Mesodermal cell (in vitro differentiated cells): Measurements from ENCODE around the gene CLCNKB.

Source experiments
- H3K27ac ChIP-seq: 2 replicates; pipeline ENCODE4 v1.7.0; 2013; ENCODE audit warnings: mild to moderate bottlenecking, low read depth, low read length, moderate library complexity; ENCODE audit not compliant: severe bottlenecking
- H3K36me3 ChIP-seq: 2 replicates; pipeline ENCODE4 v1.7.1; 2013; ENCODE audit warnings: mild to moderate bottlenecking, low read length, moderate library complexity; ENCODE audit not compliant: control insufficient read depth, insufficient read depth
- H3K4me1 ChIP-seq: one replicate; pipeline ENCODE4 v1.7.1; 2013; ENCODE audit warnings: mild to moderate bottlenecking, low read length; ENCODE audit not compliant: insufficient read depth, control insufficient read depth, poor library complexity, severe bottlenecking
- H3K4me3 ChIP-seq: 2 replicates; pipeline ENCODE4 v1.7.0; 2013; ENCODE audit warnings: low read length, control low read depth, mild to moderate bottlenecking; ENCODE audit not compliant: insufficient read depth, poor library complexity, severe bottlenecking; ENCODE audit errors: extremely low read depth
- H3K9me3 ChIP-seq: 2 replicates; pipeline ENCODE4 v1.7.1; 2013; ENCODE audit warnings: mild to moderate bottlenecking, low read length, moderate library complexity; ENCODE audit not compliant: control insufficient read depth
- WGBS, 2 experiments: methylation state at CpG; one replicate each; pipeline ENCODE4 v1.1.5; 2013; ENCODE audit warnings: missing lambda C conversion rate in 2 of 2; ENCODE audit not compliant: insufficient coverage in 2 of 2; 5-methylcytosine and 5-hydroxymethylcytosine counted together

Gene CLCNKB

DNA sequence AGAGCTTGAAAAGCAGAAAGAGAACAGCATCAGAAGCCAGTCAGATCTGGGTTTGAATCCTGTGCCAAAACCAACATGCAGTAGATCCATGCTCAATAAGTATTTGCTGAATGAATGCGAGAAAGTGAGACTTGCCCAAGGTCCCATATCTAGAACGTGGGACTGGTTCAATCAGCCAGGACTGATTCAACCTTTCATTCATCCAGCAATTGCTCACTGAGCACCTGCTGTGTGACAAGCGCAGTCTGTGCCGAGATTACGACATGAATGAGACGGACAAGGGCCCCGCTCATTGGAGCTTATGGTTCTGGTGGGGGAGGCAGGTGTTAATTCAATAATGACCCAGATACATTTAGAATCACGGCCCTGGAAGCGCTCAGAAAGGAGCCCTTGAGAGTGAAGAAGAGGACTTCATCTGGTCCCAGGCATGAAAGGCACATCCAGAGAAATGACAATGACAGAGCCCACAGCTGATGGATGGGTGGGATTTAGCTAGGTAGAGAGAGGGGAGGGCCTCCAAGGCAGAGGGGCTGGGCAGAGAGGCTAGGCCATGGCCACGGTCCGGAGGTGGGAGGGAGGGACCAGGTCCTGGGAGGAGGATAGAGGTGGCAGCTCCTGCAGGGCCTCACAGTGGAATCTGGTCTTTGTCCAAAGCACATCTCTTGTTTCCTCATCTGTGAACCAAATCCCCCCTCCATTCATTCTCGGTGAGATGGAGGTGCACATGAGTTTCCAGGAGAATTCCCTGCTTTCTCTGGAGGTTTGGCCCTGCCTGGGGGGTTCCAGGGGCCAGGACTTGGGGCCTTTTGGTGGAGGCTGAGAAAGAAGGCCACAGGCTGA, 34.0 kb downstream of the CLCNKB start:
- WGBS, 2 experiments = 94 to 96% methylated on average over 7 to 9 of the region's 12 CpGs
- Histone ChIP-seq H3K9me3 (no peaks in the 10 kb centered on the region), H3K4me1 (peaks cover 17% of the 10 kb centered on the region), H3K4me3 (no peak overlapping the region), H3K36me3 (no peaks in the 10 kb centered on the region), H3K27ac (no peak overlapping the region)

DNA sequence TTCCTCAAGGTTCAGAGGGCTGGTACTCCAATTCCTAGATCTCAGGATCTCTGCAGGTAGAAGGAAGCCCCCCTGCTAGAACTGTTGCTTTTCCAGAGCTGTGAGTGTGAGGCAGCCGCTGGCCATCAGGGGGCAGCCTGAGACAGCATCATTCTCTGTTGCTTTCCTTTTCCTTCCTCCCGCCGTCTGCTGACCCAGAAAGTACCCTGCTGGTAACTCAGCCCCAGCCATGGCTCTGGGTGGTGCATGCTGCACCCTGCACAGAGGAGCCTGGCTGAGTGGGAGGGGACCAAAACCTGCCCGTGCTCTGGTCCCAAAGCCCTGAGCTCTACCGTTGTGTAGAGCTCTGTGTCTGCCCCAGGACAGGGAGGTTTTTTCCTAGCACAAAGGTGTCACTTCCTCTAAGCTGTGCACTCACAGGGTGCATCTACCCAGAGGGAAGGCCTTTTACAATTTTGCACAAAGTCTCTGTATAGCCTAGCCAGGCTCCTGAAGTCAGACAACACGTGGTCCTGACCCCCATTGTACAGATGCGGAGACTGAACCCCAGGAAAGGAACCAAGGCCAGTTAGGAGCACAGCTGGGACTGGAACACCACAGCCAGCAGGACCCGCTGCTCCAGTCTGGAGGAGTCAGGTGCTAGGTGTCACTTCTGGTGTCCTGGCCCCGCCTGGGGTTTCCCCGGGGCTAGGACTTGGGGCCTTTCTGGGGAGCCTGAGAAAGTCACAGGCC, 35.5 kb downstream of the CLCNKB start:
- Histone ChIP-seq H3K4me1 (peaks cover 17% of the 10 kb centered on the region), H3K27ac (no peak overlapping the region), H3K4me3 (no peak overlapping the region), H3K36me3 (no peaks in the 10 kb centered on the region), H3K9me3 (no peaks in the 10 kb centered on the region)
- 33 to 34% methylated on average over 6 to 10 of the region's 10 CpGs for WGBS, 2 experiments

DNA sequence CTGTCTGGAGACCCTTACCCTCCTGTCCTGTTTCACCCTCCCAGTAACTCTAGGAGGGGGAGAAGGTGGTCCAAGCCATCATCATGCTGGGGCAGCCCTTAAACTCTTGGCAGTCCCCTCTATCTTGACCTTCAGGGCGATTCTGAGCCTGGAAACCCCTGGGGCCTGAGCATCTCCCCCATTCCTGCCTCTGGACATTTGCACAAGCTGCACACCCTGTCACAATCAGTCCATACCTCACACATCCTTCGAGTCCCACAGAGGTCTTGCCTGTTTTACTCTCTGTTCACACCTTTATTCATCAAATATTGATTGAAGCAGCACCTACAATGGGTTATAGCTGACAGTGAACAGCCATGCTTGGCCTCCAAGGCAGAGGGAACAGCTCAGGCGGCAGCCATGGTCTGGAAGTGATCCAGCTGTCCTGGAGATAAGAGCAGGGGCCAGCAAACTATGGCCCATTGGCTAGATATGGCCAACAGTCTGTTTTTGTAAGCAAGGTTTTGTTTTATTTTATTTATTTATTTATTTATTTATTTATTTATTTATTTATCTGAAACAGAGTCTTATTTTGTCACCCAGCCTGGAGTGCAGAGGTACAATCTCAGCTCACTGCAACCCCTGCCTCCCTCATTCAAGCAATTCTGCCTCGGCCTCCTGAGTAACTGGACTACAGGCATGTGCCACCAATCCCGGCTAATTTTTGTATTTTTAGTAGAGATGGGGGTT, 37.0 kb downstream of the CLCNKB start:
- Histone ChIP-seq H3K9me3 (no peaks in the 10 kb centered on the region), H3K4me1 (peaks cover 17% of the 10 kb centered on the region), H3K4me3 (no peak overlapping the region), H3K36me3 (no peaks in the 10 kb centered on the region), H3K27ac (no peak overlapping the region)
- WGBS, 2 experiments = 63 to 98% methylated on average over 1 to 3 of the region's 5 CpGs

DNA sequence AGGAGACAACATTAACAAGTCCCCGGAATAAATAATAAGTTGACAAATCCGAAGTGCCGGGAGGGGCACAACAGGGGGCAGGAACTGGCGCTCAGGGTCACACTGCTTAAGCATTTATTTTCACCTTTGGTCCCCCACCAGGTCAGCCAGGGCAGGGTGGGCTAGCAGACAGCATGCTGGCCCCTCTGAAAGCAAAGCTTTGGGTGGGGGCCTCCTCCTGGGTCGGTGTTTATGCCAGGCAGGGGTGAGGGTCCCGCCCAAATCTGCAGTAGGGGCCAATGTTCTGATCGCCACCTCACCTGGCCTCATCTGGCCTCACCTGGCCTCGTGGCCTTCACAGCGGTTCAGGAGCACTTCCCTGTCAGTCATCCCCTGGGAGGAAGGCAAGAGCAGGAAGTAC, 38.1 kb downstream of the CLCNKB start:
- Histone ChIP-seq H3K9me3 (no peaks in the 10 kb centered on the region), H3K4me3 (no peak overlapping the region), H3K27ac (no peak overlapping the region), H3K4me1 (peaks cover 7% of the 10 kb centered on the region), H3K36me3 (no peaks in the 10 kb centered on the region)
- 86 to 90% methylated on average over 8 to 9 of the region's 9 CpGs for WGBS, 2 experiments

DNA sequence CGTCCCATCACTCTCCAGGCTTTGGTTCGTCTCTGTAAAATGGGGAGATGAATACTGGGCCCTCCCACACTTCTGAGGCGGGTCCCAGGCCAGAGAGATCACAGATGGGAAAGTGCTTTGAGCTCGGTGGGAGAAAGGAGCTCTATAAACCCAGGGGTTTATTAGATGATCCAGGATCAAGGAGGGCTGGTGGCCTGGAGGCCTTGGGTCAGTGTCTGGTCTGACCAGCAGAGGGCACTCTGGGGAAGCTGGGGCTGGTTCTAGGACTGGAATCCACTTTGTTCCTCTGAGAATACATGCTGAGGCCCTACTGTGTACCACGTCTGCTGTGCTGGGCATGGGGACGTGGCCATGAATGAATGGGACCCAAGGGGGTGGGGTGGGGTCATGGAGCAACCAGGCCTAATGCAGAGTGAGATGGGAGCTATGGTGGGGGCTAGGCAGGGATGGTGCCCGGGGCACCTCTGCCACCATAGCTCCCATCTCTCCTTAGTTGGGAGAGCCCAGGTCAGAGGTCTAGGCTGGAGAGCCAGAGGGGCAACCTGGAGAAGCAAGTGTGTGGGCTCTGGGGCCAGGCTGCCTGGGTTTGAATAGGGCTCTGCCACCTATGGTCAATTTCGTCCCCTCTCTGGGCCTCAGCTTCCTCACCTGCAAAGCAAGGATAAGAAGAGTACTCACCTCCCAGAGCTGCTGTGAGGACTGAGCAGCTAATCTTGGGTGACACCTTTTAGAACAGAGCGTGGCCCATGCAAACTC, 38.9 kb downstream of the CLCNKB start:
- H3K36me3 ChIP-seq = no peaks in the 10 kb centered on the region
- no peaks in the 10 kb centered on the region for H3K9me3 ChIP-seq
- H3K4me3 ChIP-seq = no peak overlapping the region
- 61 to 63% methylated on average over 8 to 9 of the region's 9 CpGs for WGBS, 2 experiments
- no peak overlapping the region for H3K27ac ChIP-seq
- H3K4me1 ChIP-seq = peaks cover 5% of the 10 kb centered on the region

DNA sequence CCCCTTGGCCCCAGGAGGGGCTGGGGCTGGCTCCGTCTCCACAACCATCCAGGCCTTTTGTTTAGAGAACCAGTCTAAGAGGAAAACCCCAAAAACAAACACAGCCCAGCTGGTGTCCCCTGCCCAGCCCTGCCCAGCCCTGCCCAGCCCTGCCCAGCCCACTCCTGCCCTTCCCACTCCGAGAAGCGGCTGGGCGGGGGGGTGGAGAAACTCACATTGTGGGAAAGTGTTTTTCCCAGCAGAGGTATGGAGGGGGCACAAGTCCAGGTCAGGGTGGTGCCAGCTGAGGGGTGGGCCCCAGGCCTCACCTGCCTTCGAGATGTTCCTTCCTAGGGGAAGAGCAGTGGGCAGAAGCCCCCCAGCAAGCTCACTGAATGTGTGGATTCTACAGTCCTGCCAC, 39.9 kb downstream of the CLCNKB start:
- 86 to 100% methylated on average over 1 to 2 of the region's 5 CpGs for WGBS, 2 experiments

DNA sequence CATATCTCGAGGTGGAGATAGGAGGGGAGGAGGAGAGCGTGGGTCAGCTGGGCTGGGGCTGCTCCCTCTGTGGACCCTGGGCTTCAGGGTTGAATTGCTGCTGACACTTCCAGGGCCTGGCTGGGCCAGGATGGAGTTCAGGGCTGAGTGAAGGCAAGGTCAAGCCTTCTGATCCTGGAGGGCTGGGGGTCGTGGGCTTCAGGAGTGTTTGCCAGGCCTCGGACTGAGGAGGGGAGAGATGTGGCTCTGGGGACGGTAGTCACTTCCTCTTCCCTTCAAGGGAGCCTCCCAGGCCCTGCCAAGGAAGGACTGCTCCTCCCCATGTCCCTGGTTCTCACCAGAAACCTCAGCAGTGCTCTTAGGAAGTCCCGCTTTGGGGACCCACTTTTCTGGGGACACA, 41.9 kb downstream of the CLCNKB start:
- WGBS, 2 experiments = 79 to 95% methylated on average over 3 to 5 of the region's 6 CpGs

More for the DNA sequence above, 39.9 kb downstream of the CLCNKB start:
- Histone ChIP-seq H3K27ac (no peak overlapping the region), H3K9me3 (no peaks in the 10 kb centered on the region), H3K4me1 (peaks cover 12% of the 10 kb centered on the region), H3K36me3 (no peaks in the 10 kb centered on the region), H3K4me3 (no peak overlapping the region)

DNA sequence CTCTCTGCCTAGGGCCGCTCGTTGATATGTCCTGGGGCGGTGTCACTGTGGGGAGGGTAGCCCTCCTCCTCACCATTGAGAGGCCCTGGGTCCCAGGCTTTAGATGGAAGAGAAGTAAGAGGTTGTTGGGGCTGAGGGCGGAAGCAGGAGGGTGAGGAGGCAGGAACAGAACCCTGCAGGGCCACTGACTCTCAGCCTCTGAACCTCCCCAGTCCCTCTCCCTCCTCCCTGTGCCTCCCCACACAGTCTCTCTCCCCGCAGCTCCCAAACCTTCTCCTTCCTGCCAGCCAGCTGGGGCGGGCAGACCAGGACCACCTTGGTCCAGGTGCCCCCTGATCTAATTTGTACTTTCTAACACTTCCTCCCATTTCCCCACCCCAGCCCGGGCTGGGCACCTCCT, 44.2 kb downstream of the CLCNKB start:
- WGBS, 2 experiments = no CpG with 5 or more reads among the region's 7 CpGs
- peaks cover 17% of the 10 kb centered on the region for H3K4me1 ChIP-seq
- no peaks in the 10 kb centered on the region for H3K36me3 ChIP-seq
- no peaks in the 10 kb centered on the region for H3K9me3 ChIP-seq
- no peak overlapping the region for H3K27ac ChIP-seq
- no peak overlapping the region for H3K4me3 ChIP-seq

More for the DNA sequence above, 41.9 kb downstream of the CLCNKB start:
- H3K9me3 ChIP-seq = no peaks in the 10 kb centered on the region
- no peak overlapping the region for H3K4me3 ChIP-seq
- no peak overlapping the region for H3K27ac ChIP-seq
- no peaks in the 10 kb centered on the region for H3K36me3 ChIP-seq
- H3K4me1 ChIP-seq = peaks cover 17% of the 10 kb centered on the region

DNA sequence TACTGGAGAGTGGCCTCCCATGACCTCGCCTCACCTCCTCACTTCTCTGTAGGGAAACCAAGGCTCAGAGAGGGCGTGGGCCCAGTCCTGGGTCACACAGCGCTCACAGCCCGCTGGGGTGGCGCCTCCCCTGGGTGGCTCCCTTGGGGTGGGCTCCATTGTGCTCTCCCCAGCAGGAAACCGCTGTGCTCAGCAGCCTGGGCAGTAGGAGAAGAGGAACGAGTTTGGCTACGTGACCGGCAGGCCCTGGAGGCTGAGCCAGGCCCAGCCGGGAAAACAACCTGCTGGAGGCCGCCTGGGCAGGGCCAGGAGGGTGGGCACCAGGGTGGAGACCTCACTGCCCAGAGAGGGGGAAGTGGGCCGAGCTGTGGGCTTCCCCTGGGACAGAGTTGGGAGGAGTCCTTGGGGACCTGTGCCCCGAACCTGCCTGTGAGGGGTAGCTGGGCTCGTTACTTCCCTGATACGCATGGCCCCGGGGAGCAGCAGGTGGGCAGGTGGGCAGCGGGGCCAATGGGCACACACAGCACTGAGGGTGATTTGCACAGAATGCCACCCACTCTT, 44.8 kb downstream of the CLCNKB start:
- no peak overlapping the region for H3K27ac ChIP-seq
- WGBS, 2 experiments = 93 to 97% methylated on average over 11 to 17 of the region's 17 CpGs
- H3K4me3 ChIP-seq = no peak overlapping the region
- no peaks in the 10 kb centered on the region for H3K9me3 ChIP-seq
- no peaks in the 10 kb centered on the region for H3K36me3 ChIP-seq
- H3K4me1 ChIP-seq = peaks cover 17% of the 10 kb centered on the region

DNA sequence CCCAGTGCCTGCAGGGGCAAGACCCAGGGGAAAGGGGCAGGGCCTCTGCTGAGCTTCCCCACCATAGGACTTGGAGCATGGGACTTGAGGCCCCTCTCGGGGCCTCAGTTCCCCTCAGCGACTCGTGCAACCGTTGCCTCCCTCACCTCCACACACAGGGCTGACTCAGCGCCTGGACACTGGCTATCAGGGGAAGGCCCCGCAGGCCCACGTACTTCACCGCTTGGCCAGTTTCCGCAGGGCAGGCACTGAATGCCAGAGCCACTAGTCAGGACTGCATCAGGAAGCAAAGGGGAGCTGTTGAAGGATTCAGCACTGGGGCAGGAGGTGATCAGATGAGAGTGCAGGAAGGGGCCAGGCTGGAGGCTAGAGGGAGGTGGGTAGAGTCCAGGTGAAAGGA, 45.4 kb downstream of the CLCNKB start:
- 76 to 97% methylated on average over 5 to 9 of the region's 9 CpGs for WGBS, 2 experiments
- no peak overlapping the region for H3K4me3 ChIP-seq
- H3K27ac ChIP-seq = no peak overlapping the region

More for the DNA sequence above, 45.4 kb downstream of the CLCNKB start:
- Histone ChIP-seq H3K4me1 (peaks cover 17% of the 10 kb centered on the region), H3K36me3 (no peaks in the 10 kb centered on the region), H3K9me3 (no peaks in the 10 kb centered on the region)
